ENCODE measurements around the gene ADGRF1.

DNA sequence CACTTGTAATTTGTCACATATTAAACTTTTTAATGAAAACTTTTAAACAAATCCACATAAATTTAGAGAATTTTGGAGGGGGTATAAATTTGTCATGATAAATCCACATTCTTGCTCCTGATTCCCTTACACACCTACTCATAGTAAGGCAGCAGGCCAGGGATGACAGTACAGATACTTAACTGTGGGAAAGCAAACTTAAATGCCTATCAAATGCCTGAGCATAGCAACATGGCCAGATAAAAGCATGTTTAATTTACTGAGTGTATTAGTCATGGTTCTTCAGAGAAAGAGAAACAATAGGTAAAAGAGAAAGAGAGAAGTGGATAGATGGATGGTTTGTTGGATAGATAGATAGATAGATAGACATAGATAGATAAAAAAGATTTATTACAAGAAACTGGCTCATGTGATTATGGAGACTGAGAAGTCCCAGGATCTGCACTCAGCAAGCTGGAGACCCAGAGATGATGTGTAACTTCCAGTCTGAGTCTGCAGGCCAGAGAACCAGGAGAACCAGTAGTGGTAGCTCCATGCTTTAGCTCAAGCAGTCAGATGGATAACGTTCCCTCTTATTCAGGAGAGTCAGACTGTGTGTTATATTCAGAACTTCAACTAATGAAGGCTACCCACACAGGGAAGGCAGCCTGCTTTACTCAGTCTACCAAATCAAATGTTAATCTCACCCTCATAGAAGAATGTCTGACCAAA, 15.9 kb upstream of the ADGRF1 start:
- TF ChIP-seq POLR2A (IDR thresholded peaks at IDR 0.05; ENCODE audit: extremely low read depth, insufficient read length): no peak
- TF ChIP-seq MYC (IDR thresholded peaks at IDR 0.05; ENCODE audit: low read depth, low read length): no peak
- TF ChIP-seq, protein P1, sequence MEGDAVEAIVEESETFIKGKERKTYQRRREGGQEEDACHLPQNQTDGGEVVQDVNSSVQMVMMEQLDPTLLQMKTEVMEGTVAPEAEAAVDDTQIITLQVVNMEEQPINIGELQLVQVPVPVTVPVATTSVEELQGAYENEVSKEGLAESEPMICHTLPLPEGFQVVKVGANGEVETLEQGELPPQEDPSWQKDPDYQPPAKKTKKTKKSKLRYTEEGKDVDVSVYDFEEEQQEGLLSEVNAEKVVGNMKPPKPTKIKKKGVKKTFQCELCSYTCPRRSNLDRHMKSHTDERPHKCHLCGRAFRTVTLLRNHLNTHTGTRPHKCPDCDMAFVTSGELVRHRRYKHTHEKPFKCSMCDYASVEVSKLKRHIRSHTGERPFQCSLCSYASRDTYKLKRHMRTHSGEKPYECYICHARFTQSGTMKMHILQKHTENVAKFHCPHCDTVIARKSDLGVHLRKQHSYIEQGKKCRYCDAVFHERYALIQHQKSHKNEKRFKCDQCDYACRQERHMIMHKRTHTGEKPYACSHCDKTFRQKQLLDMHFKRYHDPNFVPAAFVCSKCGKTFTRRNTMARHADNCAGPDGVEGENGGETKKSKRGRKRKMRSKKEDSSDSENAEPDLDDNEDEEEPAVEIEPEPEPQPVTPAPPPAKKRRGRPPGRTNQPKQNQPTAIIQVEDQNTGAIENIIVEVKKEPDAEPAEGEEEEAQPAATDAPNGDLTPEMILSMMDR (IDR thresholded peaks at IDR 0.05; ENCODE audit: low read depth, low read length): no peak

Measured in NB4 (cell line).